WTC11 (cell line): ENCODE measurements around the gene CNN2. TPM values are rescaled to one million over a fixed set of nuclear protein-coding genes. Genes with fewer than 3 reads are reported as not detected.
A peak's percentile ranks its signal among the peaks of the same experiment; 100 is the strongest.

Source experiments
- ATAC-seq: fragments of 200-7000 bp; cut with Tn5 transposase; 2 replicates; pipeline ENCODE4 v1.10.0; 2021; ENCODE audit warnings: mild to moderate bottlenecking, moderate library complexity
- CTCF ChIA-PET: fragments of 300-600 bp; sonication (Branson Sonifier 250); formaldehyde crosslinking; loops from one replicate; lab custom pipeline; 2021; ENCODE audit warnings: antibody characterized with exemption; lab: Charles Lee
- POLR2A ChIA-PET: fragments of 350-600 bp; sonication (Branson Sonifier 250); formaldehyde crosslinking; loops from one replicate; lab custom pipeline; 2021; ENCODE audit warnings: antibody characterized with exemption; lab: Charles Lee
- DNase-seq: peaks from one replicate; pipeline ENCODE4 v3.0.0; 2021; ENCODE audit warnings: low spot score
- H3K27ac Mint-ChIP-seq: 2 replicates; pipeline ENCODE4 v1.8.0; 2021; ENCODE audit warnings: mixed read lengths
- H3K27me3 Mint-ChIP-seq: 2 replicates; pipeline ENCODE4 v1.8.0; 2021; ENCODE audit warnings: low read depth, mild to moderate bottlenecking, moderate library complexity, mixed read lengths
- H3K36me3 Mint-ChIP-seq: 2 replicates; pipeline ENCODE4 v1.8.0; 2021; ENCODE audit warnings: mixed read lengths
- H3K4me1 Mint-ChIP-seq: 2 replicates; pipeline ENCODE4 v1.8.0; 2022; ENCODE audit warnings: mixed read lengths
- H3K4me3 Mint-ChIP-seq: 2 replicates; pipeline ENCODE4 v1.8.0; 2021; ENCODE audit warnings: mild to moderate bottlenecking, moderate library complexity, mixed read lengths
- H3K9me3 Mint-ChIP-seq: 2 replicates; pipeline ENCODE4 v1.8.0; 2021; ENCODE audit warnings: mixed read lengths
- ATF1 ChIP-seq: sonication (generic); formaldehyde crosslinking; IDR thresholded peaks from 2 replicates; pipeline ENCODE4 v1.8.1; 2023; ENCODE audit warnings: mild to moderate bottlenecking, moderate library complexity, missing genetic modification reagents
- CBFB ChIP-seq: sonication (generic); formaldehyde crosslinking; IDR thresholded peaks from 2 replicates; pipeline ENCODE4 v1.8.1; 2022; ENCODE audit warnings: mild to moderate bottlenecking, low read depth, missing genetic modification reagents
- EMX1 ChIP-seq: fragments of 250-450 bp; sonication (Bioruptor Pico); IDR thresholded peaks from 2 replicates; pipeline ENCODE4 v1.8.0; 2021; ENCODE audit warnings: mild to moderate bottlenecking
- ESRRA ChIP-seq: sonication (generic); formaldehyde crosslinking; IDR thresholded peaks from 2 replicates; pipeline ENCODE4 v1.8.1; 2022; ENCODE audit warnings: mild to moderate bottlenecking, missing genetic modification reagents, borderline replicate concordance
- FOXK1 ChIP-seq: sonication (generic); formaldehyde crosslinking; IDR thresholded peaks from 2 replicates; pipeline ENCODE4 v1.8.0; 2022; ENCODE audit warnings: mild to moderate bottlenecking, moderate library complexity, missing genetic modification reagents
- FOXP1 ChIP-seq: sonication (generic); formaldehyde crosslinking; IDR thresholded peaks from 2 replicates; pipeline ENCODE4 v1.8.0; 2022; ENCODE audit warnings: missing genetic modification reagents, mild to moderate bottlenecking, moderate library complexity, borderline replicate concordance
- IRF2 ChIP-seq: sonication (generic); formaldehyde crosslinking; IDR thresholded peaks from 2 replicates; pipeline ENCODE4 v1.8.0; 2022; ENCODE audit warnings: low read depth, missing genetic modification reagents, borderline replicate concordance
- PRRX2 ChIP-seq: fragments of 250-450 bp; sonication (Bioruptor Pico); IDR thresholded peaks from 2 replicates; pipeline ENCODE4 v1.8.0; 2021; ENCODE audit warnings: mild to moderate bottlenecking
- ZBTB21 ChIP-seq: sonication (generic); formaldehyde crosslinking; IDR thresholded peaks from 2 replicates; pipeline ENCODE4 v1.8.1; 2023; ENCODE audit warnings: mild to moderate bottlenecking, missing genetic modification reagents, borderline replicate concordance
- total RNA-seq: library from RNA; stranded (reverse); gene quantifications from 3 replicates; pipeline ENCODE4 v1.2.3, GENCODE V29; 2021
- TF ChIP-seq, protein P1 (sequence below): sonication (generic); formaldehyde crosslinking; IDR thresholded peaks from 2 replicates; pipeline ENCODE4 v1.8.1; 2023; ENCODE audit warnings: mild to moderate bottlenecking, missing genetic modification reagents
- TF ChIP-seq, protein P2 (sequence below): sonication (generic); formaldehyde crosslinking; IDR thresholded peaks from 2 replicates; pipeline ENCODE4 v1.8.0; 2022; ENCODE audit warnings: mild to moderate bottlenecking, missing genetic modification reagents
- TF ChIP-seq, protein P3 (sequence below): sonication (generic); formaldehyde crosslinking; IDR thresholded peaks from 2 replicates; pipeline ENCODE4 v1.8.1; 2022; ENCODE audit warnings: low read depth, mild to moderate bottlenecking, moderate library complexity, missing genetic modification reagents, borderline replicate concordance
- TF ChIP-seq, protein P4 (sequence below): sonication (generic); formaldehyde crosslinking; IDR thresholded peaks from 2 replicates; pipeline ENCODE4 v1.8.1; 2023; ENCODE audit warnings: mild to moderate bottlenecking, missing genetic modification reagents, moderate library complexity
- TF ChIP-seq, protein P5 (sequence below): sonication (generic); formaldehyde crosslinking; conservative IDR thresholded peaks from 2 replicates; pipeline ENCODE4 v1.8.1; 2023; ENCODE audit warnings: mild to moderate bottlenecking, low read depth, missing genetic modification reagents, moderate library complexity
- TF ChIP-seq, protein P6 (sequence below): fragments of 250-450 bp; sonication (Bioruptor Pico); IDR thresholded peaks from 2 replicates; pipeline ENCODE4 v1.9.0; 2021; ENCODE audit warnings: moderate library complexity, mild to moderate bottlenecking, inconsistent platforms, borderline replicate concordance
- TF ChIP-seq, protein P7 (sequence below): fragments of 250-450 bp; sonication (Bioruptor Pico); IDR thresholded peaks from 2 replicates; pipeline ENCODE4 v1.9.0; 2021; ENCODE audit warnings: mild to moderate bottlenecking, borderline replicate concordance

Gene CNN2
- total RNA-seq, 1 experiment from 2014 or later = 390 TPM

DNA sequence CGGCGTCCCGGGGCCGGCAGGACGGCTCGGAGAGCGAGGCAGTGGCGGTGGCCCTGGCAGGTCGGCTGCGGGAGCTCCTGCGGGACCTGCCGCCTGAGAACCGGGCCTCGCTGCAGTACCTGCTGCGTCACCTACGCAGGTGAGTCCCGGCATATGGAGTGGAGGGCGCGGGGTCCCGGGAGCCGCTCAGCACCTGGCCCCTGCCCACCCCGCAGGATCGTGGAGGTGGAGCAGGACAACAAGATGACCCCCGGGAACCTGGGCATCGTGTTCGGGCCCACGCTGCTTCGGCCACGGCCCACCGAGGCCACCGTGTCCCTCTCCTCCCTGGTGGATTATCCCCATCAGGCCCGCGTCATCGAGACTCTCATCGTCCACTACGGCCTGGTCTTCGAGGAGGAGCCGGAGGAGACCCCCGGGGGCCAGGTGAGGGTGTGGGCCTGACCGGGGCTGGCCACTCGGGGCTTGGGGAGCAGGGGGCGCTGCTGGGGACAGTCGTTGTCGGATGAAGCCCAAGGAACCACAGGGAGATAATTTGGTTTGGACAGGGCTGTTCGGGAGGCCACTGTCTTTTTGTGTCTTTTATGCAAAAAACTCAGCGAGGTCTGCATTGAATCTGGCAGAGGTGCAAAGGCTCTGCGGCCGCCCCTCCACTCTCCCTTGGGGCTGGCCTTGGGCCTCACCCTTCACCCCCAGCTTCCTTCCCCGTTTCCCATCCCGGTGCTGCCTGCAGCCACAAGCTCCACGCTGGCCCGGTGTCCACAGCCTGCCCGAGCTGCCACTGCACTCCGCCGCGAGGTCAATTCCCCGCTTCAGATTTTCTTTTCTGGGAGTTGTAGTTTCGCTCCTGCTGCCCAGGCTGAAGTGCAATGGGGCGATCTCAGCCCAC, 56.8 kb downstream of the CNN2 start (continued):
- TF ChIP-seq, protein P1, sequence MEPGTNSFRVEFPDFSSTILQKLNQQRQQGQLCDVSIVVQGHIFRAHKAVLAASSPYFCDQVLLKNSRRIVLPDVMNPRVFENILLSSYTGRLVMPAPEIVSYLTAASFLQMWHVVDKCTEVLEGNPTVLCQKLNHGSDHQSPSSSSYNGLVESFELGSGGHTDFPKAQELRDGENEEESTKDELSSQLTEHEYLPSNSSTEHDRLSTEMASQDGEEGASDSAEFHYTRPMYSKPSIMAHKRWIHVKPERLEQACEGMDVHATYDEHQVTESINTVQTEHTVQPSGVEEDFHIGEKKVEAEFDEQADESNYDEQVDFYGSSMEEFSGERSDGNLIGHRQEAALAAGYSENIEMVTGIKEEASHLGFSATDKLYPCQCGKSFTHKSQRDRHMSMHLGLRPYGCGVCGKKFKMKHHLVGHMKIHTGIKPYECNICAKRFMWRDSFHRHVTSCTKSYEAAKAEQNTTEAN (CRISPR knock-in tag) = no peak
- TF ChIP-seq, protein P2, sequence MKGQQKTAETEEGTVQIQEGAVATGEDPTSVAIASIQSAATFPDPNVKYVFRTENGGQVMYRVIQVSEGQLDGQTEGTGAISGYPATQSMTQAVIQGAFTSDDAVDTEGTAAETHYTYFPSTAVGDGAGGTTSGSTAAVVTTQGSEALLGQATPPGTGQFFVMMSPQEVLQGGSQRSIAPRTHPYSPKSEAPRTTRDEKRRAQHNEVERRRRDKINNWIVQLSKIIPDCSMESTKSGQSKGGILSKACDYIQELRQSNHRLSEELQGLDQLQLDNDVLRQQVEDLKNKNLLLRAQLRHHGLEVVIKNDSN = no peak
- TF ChIP-seq IRF2 (CRISPR knock-in tag) (no peak), ATF1 (no peak), FOXP1 (CRISPR knock-in tag) (no peak)
- TF ChIP-seq, protein P3, sequence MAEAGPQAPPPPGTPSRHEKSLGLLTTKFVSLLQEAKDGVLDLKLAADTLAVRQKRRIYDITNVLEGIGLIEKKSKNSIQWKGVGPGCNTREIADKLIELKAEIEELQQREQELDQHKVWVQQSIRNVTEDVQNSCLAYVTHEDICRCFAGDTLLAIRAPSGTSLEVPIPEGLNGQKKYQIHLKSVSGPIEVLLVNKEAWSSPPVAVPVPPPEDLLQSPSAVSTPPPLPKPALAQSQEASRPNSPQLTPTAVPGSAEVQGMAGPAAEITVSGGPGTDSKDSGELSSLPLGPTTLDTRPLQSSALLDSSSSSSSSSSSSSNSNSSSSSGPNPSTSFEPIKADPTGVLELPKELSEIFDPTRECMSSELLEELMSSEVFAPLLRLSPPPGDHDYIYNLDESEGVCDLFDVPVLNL (CRISPR knock-in tag) = no peak
- TF ChIP-seq, all 79 proteins: peak for 0

DNA sequence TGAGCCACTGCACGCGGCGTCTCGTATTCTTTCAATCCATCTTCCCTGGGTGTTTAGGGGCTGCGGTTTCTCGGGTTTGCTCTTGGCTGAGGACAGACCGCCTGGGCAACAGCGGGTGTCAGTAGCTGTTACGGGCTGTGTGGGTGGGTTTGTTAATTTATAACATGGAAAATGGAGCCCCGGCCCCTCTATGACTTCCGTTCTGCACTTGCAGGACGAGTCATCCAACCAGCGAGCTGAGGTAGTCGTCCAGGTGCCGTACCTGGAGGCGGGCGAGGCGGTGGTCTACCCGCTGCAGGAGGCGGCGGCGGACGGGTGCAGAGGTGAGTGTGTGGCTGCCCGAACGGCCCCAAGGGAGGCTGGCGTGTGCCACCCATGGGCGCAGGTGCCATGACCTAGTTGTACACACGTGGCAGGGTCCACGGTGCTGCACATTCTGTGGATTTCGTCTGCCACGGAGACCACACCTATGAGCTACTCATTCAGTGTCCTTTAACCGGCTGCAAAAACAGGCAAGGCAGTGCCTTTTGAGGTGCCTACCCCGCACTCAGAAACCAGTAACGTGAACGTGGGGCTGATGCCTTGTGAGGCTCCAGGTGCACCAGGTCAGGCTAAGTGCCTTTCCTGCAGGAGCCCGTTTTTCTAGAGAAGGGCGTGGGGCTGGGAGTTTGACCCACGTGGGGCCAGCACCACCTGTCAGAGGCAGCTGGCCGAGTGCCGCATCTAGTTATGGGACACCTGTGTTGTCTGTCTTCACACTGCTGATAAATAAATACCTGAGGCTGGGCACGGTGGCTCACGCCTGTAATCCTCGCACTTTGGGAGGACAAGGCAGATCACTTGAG, 57.8 kb downstream of the CNN2 start:
- Mint-ChIP-seq H3K27me3 (no peaks in the 10 kb centered on the region), H3K9me3 (no peaks in the 10 kb centered on the region), H3K4me3 (no peak overlapping the region), H3K27ac (peak overlapping the region; percentile 88; the same call in 1 of the 2 replicates), H3K4me1 (no peaks in the 10 kb centered on the region; the same call in 1 of the 2 replicates), H3K36me3 (peaks cover 14% of the 10 kb centered on the region)
- CTCF ChIA-PET = interaction anchor here (0.5 to 0.6 kb wide), 2 partner anchors 22 to 344 kb away, joined by 3 to 4 read pairs; no protein-coding TSS in a partner anchor
- TF ChIP-seq CBFB (CRISPR knock-in tag) = no peak
- TF ChIP-seq PRRX2 = no peak
- TF ChIP-seq ESRRA (CRISPR knock-in tag) = no peak
- TF ChIP-seq, protein P4, sequence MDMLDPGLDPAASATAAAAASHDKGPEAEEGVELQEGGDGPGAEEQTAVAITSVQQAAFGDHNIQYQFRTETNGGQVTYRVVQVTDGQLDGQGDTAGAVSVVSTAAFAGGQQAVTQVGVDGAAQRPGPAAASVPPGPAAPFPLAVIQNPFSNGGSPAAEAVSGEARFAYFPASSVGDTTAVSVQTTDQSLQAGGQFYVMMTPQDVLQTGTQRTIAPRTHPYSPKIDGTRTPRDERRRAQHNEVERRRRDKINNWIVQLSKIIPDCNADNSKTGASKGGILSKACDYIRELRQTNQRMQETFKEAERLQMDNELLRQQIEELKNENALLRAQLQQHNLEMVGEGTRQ = no peak
- TF ChIP-seq, protein P5, sequence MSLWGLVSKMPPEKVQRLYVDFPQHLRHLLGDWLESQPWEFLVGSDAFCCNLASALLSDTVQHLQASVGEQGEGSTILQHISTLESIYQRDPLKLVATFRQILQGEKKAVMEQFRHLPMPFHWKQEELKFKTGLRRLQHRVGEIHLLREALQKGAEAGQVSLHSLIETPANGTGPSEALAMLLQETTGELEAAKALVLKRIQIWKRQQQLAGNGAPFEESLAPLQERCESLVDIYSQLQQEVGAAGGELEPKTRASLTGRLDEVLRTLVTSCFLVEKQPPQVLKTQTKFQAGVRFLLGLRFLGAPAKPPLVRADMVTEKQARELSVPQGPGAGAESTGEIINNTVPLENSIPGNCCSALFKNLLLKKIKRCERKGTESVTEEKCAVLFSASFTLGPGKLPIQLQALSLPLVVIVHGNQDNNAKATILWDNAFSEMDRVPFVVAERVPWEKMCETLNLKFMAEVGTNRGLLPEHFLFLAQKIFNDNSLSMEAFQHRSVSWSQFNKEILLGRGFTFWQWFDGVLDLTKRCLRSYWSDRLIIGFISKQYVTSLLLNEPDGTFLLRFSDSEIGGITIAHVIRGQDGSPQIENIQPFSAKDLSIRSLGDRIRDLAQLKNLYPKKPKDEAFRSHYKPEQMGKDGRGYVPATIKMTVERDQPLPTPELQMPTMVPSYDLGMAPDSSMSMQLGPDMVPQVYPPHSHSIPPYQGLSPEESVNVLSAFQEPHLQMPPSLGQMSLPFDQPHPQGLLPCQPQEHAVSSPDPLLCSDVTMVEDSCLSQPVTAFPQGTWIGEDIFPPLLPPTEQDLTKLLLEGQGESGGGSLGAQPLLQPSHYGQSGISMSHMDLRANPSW (CRISPR knock-in tag) = no peak
- TF ChIP-seq FOXK1 = no peak
- TF ChIP-seq, protein P6, sequence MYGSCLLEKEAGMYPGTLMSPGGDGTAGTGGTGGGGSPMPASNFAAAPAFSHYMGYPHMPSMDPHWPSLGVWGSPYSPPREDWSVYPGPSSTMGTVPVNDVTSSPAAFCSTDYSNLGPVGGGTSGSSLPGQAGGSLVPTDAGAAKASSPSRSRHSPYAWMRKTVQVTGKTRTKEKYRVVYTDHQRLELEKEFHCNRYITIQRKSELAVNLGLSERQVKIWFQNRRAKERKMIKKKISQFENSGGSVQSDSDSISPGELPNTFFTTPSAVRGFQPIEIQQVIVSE (CRISPR knock-in tag) = no peak
- TF ChIP-seq, protein P2 = no peak
- TF ChIP-seq ZBTB21 (CRISPR knock-in tag) = no peak
- TF ChIP-seq, protein P7, sequence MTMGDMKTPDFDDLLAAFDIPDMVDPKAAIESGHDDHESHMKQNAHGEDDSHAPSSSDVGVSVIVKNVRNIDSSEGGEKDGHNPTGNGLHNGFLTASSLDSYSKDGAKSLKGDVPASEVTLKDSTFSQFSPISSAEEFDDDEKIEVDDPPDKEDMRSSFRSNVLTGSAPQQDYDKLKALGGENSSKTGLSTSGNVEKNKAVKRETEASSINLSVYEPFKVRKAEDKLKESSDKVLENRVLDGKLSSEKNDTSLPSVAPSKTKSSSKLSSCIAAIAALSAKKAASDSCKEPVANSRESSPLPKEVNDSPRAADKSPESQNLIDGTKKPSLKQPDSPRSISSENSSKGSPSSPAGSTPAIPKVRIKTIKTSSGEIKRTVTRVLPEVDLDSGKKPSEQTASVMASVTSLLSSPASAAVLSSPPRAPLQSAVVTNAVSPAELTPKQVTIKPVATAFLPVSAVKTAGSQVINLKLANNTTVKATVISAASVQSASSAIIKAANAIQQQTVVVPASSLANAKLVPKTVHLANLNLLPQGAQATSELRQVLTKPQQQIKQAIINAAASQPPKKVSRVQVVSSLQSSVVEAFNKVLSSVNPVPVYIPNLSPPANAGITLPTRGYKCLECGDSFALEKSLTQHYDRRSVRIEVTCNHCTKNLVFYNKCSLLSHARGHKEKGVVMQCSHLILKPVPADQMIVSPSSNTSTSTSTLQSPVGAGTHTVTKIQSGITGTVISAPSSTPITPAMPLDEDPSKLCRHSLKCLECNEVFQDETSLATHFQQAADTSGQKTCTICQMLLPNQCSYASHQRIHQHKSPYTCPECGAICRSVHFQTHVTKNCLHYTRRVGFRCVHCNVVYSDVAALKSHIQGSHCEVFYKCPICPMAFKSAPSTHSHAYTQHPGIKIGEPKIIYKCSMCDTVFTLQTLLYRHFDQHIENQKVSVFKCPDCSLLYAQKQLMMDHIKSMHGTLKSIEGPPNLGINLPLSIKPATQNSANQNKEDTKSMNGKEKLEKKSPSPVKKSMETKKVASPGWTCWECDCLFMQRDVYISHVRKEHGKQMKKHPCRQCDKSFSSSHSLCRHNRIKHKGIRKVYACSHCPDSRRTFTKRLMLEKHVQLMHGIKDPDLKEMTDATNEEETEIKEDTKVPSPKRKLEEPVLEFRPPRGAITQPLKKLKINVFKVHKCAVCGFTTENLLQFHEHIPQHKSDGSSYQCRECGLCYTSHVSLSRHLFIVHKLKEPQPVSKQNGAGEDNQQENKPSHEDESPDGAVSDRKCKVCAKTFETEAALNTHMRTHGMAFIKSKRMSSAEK (CRISPR knock-in tag) = no peak
- no peak for TF ChIP-seq EMX1 (CRISPR knock-in tag)
- DNase-seq (no peak), ATAC-seq (no peak)
- POLR2A ChIA-PET = no interaction called here
